GM12878 (cell line): ENCODE data around the gene RPS6KA3.

Source experiments
- CHD4 ChIP-seq: fragments of 200-600 bp; sonication (generic); IDR thresholded peaks from 2 replicates; pipeline ENCODE4 v1.6.1; 2016; ENCODE audit warnings: mild to moderate bottlenecking
- EGR1 ChIP-seq, 2 experiments: IDR thresholded peaks; 1 replicate in 1 of 2; 2 replicates in 1 of 2; pipeline ENCODE4 v1.6.1; 2011 to 2012; ENCODE audit warnings: low read depth in 2 of 2, low read length in 2 of 2, borderline replicate concordance in 1 of 2, mild to moderate bottlenecking in 1 of 2, moderate library complexity in 1 of 2
- LARP7 ChIP-seq: fragments of 450-650 bp; IDR thresholded peaks from 2 replicates; pipeline ENCODE4 v1.6.1; 2017; ENCODE audit warnings: mild to moderate bottlenecking
- MYC ChIP-seq: IDR thresholded peaks from 2 replicates; pipeline ENCODE4 v1.6.1; 2011; ENCODE audit warnings: mild to moderate bottlenecking, low read length, moderate library complexity, inconsistent platforms; ENCODE audit not compliant: insufficient read depth, insufficient replicate concordance, insufficient read length, severe bottlenecking
- POLR2A ChIP-seq: IDR thresholded peaks from 2 replicates; pipeline ENCODE4 v1.6.1; 2011; ENCODE audit warnings: low read depth, mild to moderate bottlenecking, low read length
- TF ChIP-seq, protein P1 (sequence below), 3 experiments: IDR thresholded peaks in 2 of 3; conservative IDR thresholded peaks in 1 of 3; 2 replicates each; pipeline ENCODE4 v1.5.1; 2011; ENCODE audit warnings: low read depth in 3 of 3, low read length in 3 of 3, mild to moderate bottlenecking in 3 of 3, control low read depth in 2 of 3, moderate library complexity in 2 of 3, inconsistent platforms in 1 of 3, mixed read lengths in 1 of 3; ENCODE audit not compliant: control insufficient read depth in 2 of 3, insufficient read depth in 1 of 3; ENCODE audit errors: extremely low read depth in 1 of 3

DNA sequence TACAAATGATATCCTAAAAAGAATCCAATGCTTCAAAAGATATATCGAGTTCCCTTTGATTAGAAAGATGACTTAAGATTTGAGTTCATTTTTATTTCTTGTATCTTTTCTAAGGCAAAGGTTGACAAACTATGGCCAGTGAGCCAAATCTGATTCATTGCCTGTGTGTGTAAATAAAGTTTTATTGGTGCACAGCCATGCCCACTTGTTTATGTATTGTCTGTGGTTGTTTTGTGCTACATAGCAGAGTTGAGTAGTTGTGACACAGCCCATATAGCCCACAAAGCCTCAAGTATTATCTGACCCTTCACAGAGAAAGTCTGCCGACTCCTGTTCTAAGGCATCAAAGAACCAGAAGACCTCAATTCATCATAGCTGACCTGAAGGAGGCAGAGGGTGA, 92.9 kb downstream of the RPS6KA3 start:
- TF ChIP-seq LARP7 (no peak), MYC (no peak), EGR1 (IDR thresholded peaks at IDR 0.05; ENCODE audit: borderline replicate concordance in 1 of 2, low read depth in 2 of 2, low read length in 2 of 2) (no peak), POLR2A (no peak), CHD4 (no peak)
- TF ChIP-seq, protein P1, sequence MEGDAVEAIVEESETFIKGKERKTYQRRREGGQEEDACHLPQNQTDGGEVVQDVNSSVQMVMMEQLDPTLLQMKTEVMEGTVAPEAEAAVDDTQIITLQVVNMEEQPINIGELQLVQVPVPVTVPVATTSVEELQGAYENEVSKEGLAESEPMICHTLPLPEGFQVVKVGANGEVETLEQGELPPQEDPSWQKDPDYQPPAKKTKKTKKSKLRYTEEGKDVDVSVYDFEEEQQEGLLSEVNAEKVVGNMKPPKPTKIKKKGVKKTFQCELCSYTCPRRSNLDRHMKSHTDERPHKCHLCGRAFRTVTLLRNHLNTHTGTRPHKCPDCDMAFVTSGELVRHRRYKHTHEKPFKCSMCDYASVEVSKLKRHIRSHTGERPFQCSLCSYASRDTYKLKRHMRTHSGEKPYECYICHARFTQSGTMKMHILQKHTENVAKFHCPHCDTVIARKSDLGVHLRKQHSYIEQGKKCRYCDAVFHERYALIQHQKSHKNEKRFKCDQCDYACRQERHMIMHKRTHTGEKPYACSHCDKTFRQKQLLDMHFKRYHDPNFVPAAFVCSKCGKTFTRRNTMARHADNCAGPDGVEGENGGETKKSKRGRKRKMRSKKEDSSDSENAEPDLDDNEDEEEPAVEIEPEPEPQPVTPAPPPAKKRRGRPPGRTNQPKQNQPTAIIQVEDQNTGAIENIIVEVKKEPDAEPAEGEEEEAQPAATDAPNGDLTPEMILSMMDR (IDR thresholded peaks at IDR 0.05 in 2 of 3, conservative IDR thresholded peaks at IDR 0.05 in 1 of 3; ENCODE audit: control insufficient read depth in 2 of 3, extremely low read depth in 1 of 3, insufficient read depth in 1 of 3, low read depth in 3 of 3, low read length in 3 of 3): no peak
